B cell (primary cell): Measurements from ENCODE around the gene SIRPB1. TPM values are rescaled to one million over a fixed set of nuclear protein-coding genes. Genes with fewer than 3 reads are reported as not detected.
"Not testable (repeated sequence)": the region's sequence is repeated elsewhere in the genome, so short reads cannot be mapped to it uniquely, and the experiment has no call there.

Experiments used
- ATAC-seq: fragments of 200-7000 bp; cut with Tn5 transposase; one replicate; pipeline ENCODE4 v1.10.0; 2021; ENCODE audit warnings: low read depth, mild to moderate bottlenecking, moderate number of reproducible peaks, moderate library complexity
- CTCF ChIA-PET: fragments of 350-600 bp; sonication (Branson Sonifier 250); formaldehyde crosslinking; loops from one replicate; lab custom pipeline; 2021; ENCODE audit warnings: antibody characterized with exemption, inconsistent platforms; lab: Charles Lee
- POLR2A ChIA-PET: fragments of 350-600 bp; sonication (Branson Sonifier 250); formaldehyde crosslinking; loops from one replicate; lab custom pipeline; 2021; ENCODE audit warnings: antibody characterized with exemption; lab: Charles Lee
- DNase-seq: peaks from one replicate; pipeline ENCODE4 v3.0.0; 2013
- H2AFZ ChIP-seq: 2 replicates; pipeline ENCODE4 v1.6.1; 2012; ENCODE audit warnings: mild to moderate bottlenecking, low read depth, low read length; ENCODE audit not compliant: insufficient read depth, poor library complexity, severe bottlenecking
- H3K27ac ChIP-seq, 2 donors: 1 replicate in 1 of 2; 2 replicates in 1 of 2; pipeline ENCODE4 v1.5.1; 2012 to 2013; ENCODE audit warnings: low read length in 2 of 2, mild to moderate bottlenecking in 2 of 2, moderate library complexity in 1 of 2
- H3K27me3 ChIP-seq, 4 experiments: fragments of 200-600 bp in 1 of 4; sonication (generic) in 1 of 4; replicated peaks in 1 of 4; 1 replicate in 2 of 4; 2 replicates in 2 of 4; pipeline versions ENCODE4 v1.6.1 to v1.7.0; 2013 to 2016; ENCODE audit warnings: low read length in 3 of 4, mild to moderate bottlenecking in 2 of 4, mixed read lengths in 1 of 4, moderate library complexity in 1 of 4; ENCODE audit not compliant: insufficient read depth in 4 of 4, control insufficient read depth in 3 of 4; ENCODE audit errors: control extremely low read depth in 1 of 4
- H3K36me3 ChIP-seq, 2 experiments: replicated peaks in 1 of 2; 1 replicate in 1 of 2; 2 replicates in 1 of 2; pipeline versions ENCODE4 v1.6.1 to v1.7.1; 2013; ENCODE audit warnings: low read length in 1 of 2; ENCODE audit not compliant: insufficient read depth in 2 of 2, control insufficient read depth in 1 of 2; ENCODE audit errors: control extremely low read depth in 1 of 2, extremely low read depth in 1 of 2
- H3K4me1 ChIP-seq, 2 donors: fragments of 200-600 bp in 1 of 2; sonication (generic) in 1 of 2; 1 replicate in 1 of 2; 2 replicates in 1 of 2; pipeline versions ENCODE4 v1.5.1 to v1.6.1; 2013 to 2017; ENCODE audit warnings: low read length in 2 of 2; ENCODE audit not compliant: control insufficient read depth in 2 of 2, insufficient read depth in 2 of 2
- H3K4me2 ChIP-seq: replicated peaks from 2 replicates; pipeline ENCODE3; 2012; ENCODE audit warnings: mild to moderate bottlenecking, low read depth, low read length; ENCODE audit not compliant: poor library complexity, severe bottlenecking
- H3K4me3 ChIP-seq, 5 experiments: fragments of 200-600 bp in 1 of 5; sonication (generic) in 1 of 5; 1 replicate in 3 of 5; 2 replicates in 2 of 5; pipeline versions ENCODE4 v1.5.1 to v1.7.0; 2011 to 2016; ENCODE audit warnings: low read length in 4 of 5, mild to moderate bottlenecking in 4 of 5, low read depth in 2 of 5, control low read depth in 1 of 5, moderate library complexity in 1 of 5; ENCODE audit not compliant: insufficient read depth in 1 of 5; ENCODE audit errors: control extremely low read depth in 1 of 5, extremely low read depth in 1 of 5
- H3K79me2 ChIP-seq: fragments of 200-600 bp; sonication (generic); one replicate; pipeline ENCODE4 v1.6.0; 2016; ENCODE audit warnings: low read length; ENCODE audit not compliant: control insufficient read depth, insufficient read depth
- H3K9ac ChIP-seq: fragments of 200-600 bp; sonication (generic); 2 replicates; pipeline ENCODE4 v1.6.1; 2017; ENCODE audit warnings: mild to moderate bottlenecking, low read length, moderate library complexity
- H3K9me3 ChIP-seq, 3 donors: one replicate each; pipeline versions ENCODE4 v1.6.1 to v1.7.1; 2013; ENCODE audit warnings: low read length in 2 of 3; ENCODE audit not compliant: control insufficient read depth in 2 of 3, insufficient read depth in 1 of 3; ENCODE audit errors: control extremely low read depth in 1 of 3
- H4K20me1 ChIP-seq: 2 replicates; pipeline ENCODE4 v1.6.0; 2012; ENCODE audit warnings: mild to moderate bottlenecking, low read length; ENCODE audit not compliant: insufficient read depth, control insufficient read depth, poor library complexity, severe bottlenecking
- H3K27ac Mint-ChIP-seq: one replicate; pipeline ENCODE4 v1.8.0; 2021; ENCODE audit warnings: mixed read lengths
- H3K27me3 Mint-ChIP-seq: one replicate; pipeline ENCODE4 v1.8.0; 2021; ENCODE audit warnings: mixed read lengths
- H3K4me1 Mint-ChIP-seq: one replicate; pipeline ENCODE4 v1.8.0; 2021; ENCODE audit warnings: mixed read lengths
- H3K4me3 Mint-ChIP-seq: one replicate; pipeline ENCODE4 v1.8.0; 2021; ENCODE audit warnings: mixed read lengths
- H3K9me3 Mint-ChIP-seq: one replicate; pipeline ENCODE4 v1.8.0; 2022; ENCODE audit warnings: mixed read lengths; ENCODE audit not compliant: insufficient read depth
- CTCF ChIP-seq: fragments of 200-600 bp; IDR thresholded peaks from one replicate; pipeline ENCODE4 v1.8.0; 2022; ENCODE audit warnings: antibody characterized with exemption, mild to moderate bottlenecking
- EZH2 ChIP-seq: IDR thresholded peaks from 2 replicates; pipeline ENCODE4 v1.6.1; 2012; ENCODE audit warnings: borderline replicate concordance, low read depth, mild to moderate bottlenecking, moderate library complexity, low read length; ENCODE audit not compliant: insufficient read depth, poor library complexity, severe bottlenecking
- WGBS: methylation state at CpG from one replicate; pipeline ENCODE4 v1.1.5; 2013; ENCODE audit warnings: missing lambda C conversion rate; ENCODE audit not compliant: insufficient coverage; 5-methylcytosine and 5-hydroxymethylcytosine counted together
- intact Hi-C: fragments of 100-400 bp; cut with micrococcal nuclease; formaldehyde crosslinking; loops from one replicate; pipeline ENCODE4 v1.10.0; 2022
- polyA plus RNA-seq: library from polyadenylated mRNA; depleted of rRNA; stranded (reverse); fragments of >200 nt; gene quantifications from 2 replicates; pipeline ENCODE4 v1.2.3, GENCODE V29; 2012
- total RNA-seq, 2 donors: library from RNA; stranded (reverse); fragments of 120-200 nt in 1 of 2; gene quantifications; 1 replicate in 1 of 2; 2 replicates in 1 of 2; pipeline versions ENCODE4 v1.2.3 to v1.2.4, GENCODE V29; 2013 to 2022

SIRPB1 gene
- total and polyA plus RNA-seq, 2 donors (not counting 1 experiment from before 2014, with no cell fraction given), result 1.3 to 1.7 TPM

GRCh38 chr20:1646975-1647431 is 27.2 kb upstream of the SIRPB1 start:
- peaks cover 0 to 1% (median 0%) of the 10 kb centered on the region in 3 donors for H3K9me3 ChIP-seq
- H3K79me2 ChIP-seq, result no peaks in the 10 kb centered on the region
- H3K9me3 Mint-ChIP-seq, result no peaks in the 10 kb centered on the region
- CTCF ChIA-PET, result interaction anchor here (0.6 kb wide), 1 partner anchor 265 kb away, joined by 4 read pairs; no protein-coding TSS in a partner anchor
- H3K27me3 Mint-ChIP-seq, result no peaks in the 10 kb centered on the region
- 100% methylated on average over 1 of the region's 3 CpGs for WGBS
- no peak overlapping the region for H3K4me3 ChIP-seq
- no peaks in the 10 kb centered on the region for H3K27me3 ChIP-seq
- H3K9ac ChIP-seq, result no peak overlapping the region
- intact Hi-C loops, result no loop called here
- H3K36me3 ChIP-seq, result no peaks in the 10 kb centered on the region
- POLR2A ChIA-PET, result no interaction called here
- H3K4me1 ChIP-seq, result no peaks in the 10 kb centered on the region
- H3K4me2 ChIP-seq, result no peak overlapping the region
- no peak overlapping the region for H2AFZ ChIP-seq
- no peak overlapping the region for H3K4me3 Mint-ChIP-seq
- H4K20me1 ChIP-seq, result no peaks in the 10 kb centered on the region
- H3K27ac Mint-ChIP-seq, result no peak overlapping the region
- TF ChIP-seq CTCF (no peak), EZH2 (no peak)
- ATAC-seq, result no peak
- DNase-seq, result no peak
- H3K4me1 Mint-ChIP-seq, result peaks cover 4% of the 10 kb centered on the region
- H3K27ac ChIP-seq, result no peak overlapping the region

GRCh38 chr20:1644101-1644962 is 24.5 kb upstream of the SIRPB1 start:
- Histone ChIP-seq H4K20me1 (no peaks in the 10 kb centered on the region), H3K4me2 (no peak overlapping the region), H3K9me3 (peaks cover 0 to 1% (median 0%) of the 10 kb centered on the region in 3 donors), H2AFZ (no peak overlapping the region), H3K4me1 (peaks cover 12 to 19% of the 10 kb centered on the region in 2 donors), H3K27me3 (no peaks in the 10 kb centered on the region), H3K36me3 (no peaks in the 10 kb centered on the region), H3K79me2 (no peaks in the 10 kb centered on the region), H3K9ac (no peak overlapping the region), H3K27ac (no peak overlapping the region), H3K4me3 (no peak overlapping the region)
- 93% methylated on average over 6 of the region's 8 CpGs for WGBS
- POLR2A ChIA-PET, result no interaction called here
- H3K27me3 Mint-ChIP-seq, result no peaks in the 10 kb centered on the region
- DNase-seq (no peak), ATAC-seq (no peak)
- peaks cover 6% of the 10 kb centered on the region for H3K4me1 Mint-ChIP-seq
- CTCF ChIA-PET, result no interaction called here
- intact Hi-C loops, result no loop called here
- H3K9me3 Mint-ChIP-seq, result peaks cover 6% of the 10 kb centered on the region
- no peak overlapping the region for H3K27ac Mint-ChIP-seq
- no peak for TF ChIP-seq CTCF
- TF ChIP-seq EZH2, result no peak
- H3K4me3 Mint-ChIP-seq, result no peak overlapping the region

- POLR2A ChIA-PET, CTCF ChIA-PET, H3K9ac ChIP-seq, H3K27ac ChIP-seq, H3K4me3 ChIP-seq, H3K27ac Mint-ChIP-seq, H3K9me3 ChIP-seq, H4K20me1 ChIP-seq, DNase-seq, H3K4me2 ChIP-seq, H3K79me2 ChIP-seq, ATAC-seq, H3K27me3 Mint-ChIP-seq, H3K27me3 ChIP-seq, H2AFZ ChIP-seq, H3K4me3 Mint-ChIP-seq, H3K9me3 Mint-ChIP-seq, H3K36me3 ChIP-seq, intact Hi-C loops: not testable (repeated sequence)
- no CpG with 5 or more reads among the region's 2 CpGs for WGBS
- peaks cover 11% of the 10 kb centered on the region for H3K4me1 Mint-ChIP-seq
- H3K4me1 ChIP-seq, result peaks cover 12 to 19% of the 10 kb centered on the region in 2 donors
These were observed 18.8 kb upstream of the SIRPB1 start for GRCh38 chr20:1638643-1639042.
